ENCODE measurements around the gene PDZRN3.

The PDZRN3 gene

GRCh38 chr3:73624821-73625665 lies at the start of gene PDZRN3:
PDZRN3 (minus strand) TSS chr3:73624941.
- DNase-seq = peak; percentile 25

GRCh38 chr3:73674280-73674679 lies 49.5 kb upstream of the PDZRN3 start:
- DNase-seq = no peak

GRCh38 chr3:73669260-73669659 lies 44.5 kb upstream of the PDZRN3 start:
- no peak for DNase-seq

GRCh38 chr3:73668391-73668790 lies 43.6 kb upstream of the PDZRN3 start:
- DNase-seq = no peak

GRCh38 chr3:73667889-73668288 lies 43.1 kb upstream of the PDZRN3 start:
- no peak for DNase-seq

GRCh38 chr3:73665286-73665685 lies 40.5 kb upstream of the PDZRN3 start:
- no peak for DNase-seq

GRCh38 chr3:73664389-73664788 lies 39.6 kb upstream of the PDZRN3 start:
- DNase-seq = no peak

- DNase-seq = no peak
Observed at GRCh38 chr3:73663495-73663894, 38.8 kb upstream of the PDZRN3 start.

- DNase-seq = no peak
Observed at GRCh38 chr3:73661265-73661664, 36.5 kb upstream of the PDZRN3 start.

GRCh38 chr3:73658227-73658626 lies 33.5 kb upstream of the PDZRN3 start:
- no peak for DNase-seq

GRCh38 chr3:73657186-73657585 lies 32.4 kb upstream of the PDZRN3 start:
- DNase-seq = no peak

GRCh38 chr3:73656241-73656890 lies 31.6 kb upstream of the PDZRN3 start:
- DNase-seq = no peak

GRCh38 chr3:73655197-73655596 lies 30.5 kb upstream of the PDZRN3 start:
- no peak for DNase-seq

GRCh38 chr3:73653877-73654276 lies 29.1 kb upstream of the PDZRN3 start:
- no peak for DNase-seq

- DNase-seq = no peak
Observed at GRCh38 chr3:73653351-73653750, 28.6 kb upstream of the PDZRN3 start.

- DNase-seq = no peak
Observed at GRCh38 chr3:73652896-73653295, 28.2 kb upstream of the PDZRN3 start.

GRCh38 chr3:73637042-73637441 lies 12.3 kb upstream of the PDZRN3 start:
- no peak for DNase-seq

GRCh38 chr3:73635254-73635653 lies 10.5 kb upstream of the PDZRN3 start:
- DNase-seq = no peak

- no peak for DNase-seq
Observed at GRCh38 chr3:73633916-73634344, 9.2 kb upstream of the PDZRN3 start.

GRCh38 chr3:73633453-73633852 lies 8.7 kb upstream of the PDZRN3 start:
- no peak for DNase-seq

- no peak for DNase-seq
Observed at GRCh38 chr3:73626106-73626505, 1.4 kb upstream of the PDZRN3 start.

- DNase-seq = peak; percentile 47
Observed at GRCh38 chr3:73624017-73624820, 522 bp downstream of the PDZRN3 start.

GRCh38 chr3:73623346-73623745 lies 1.4 kb downstream of the PDZRN3 start:
- no peak for DNase-seq
